K562 (cell line): Measurements from ENCODE around the gene PARD3B.

Source experiments
- MAFF ChIP-seq: IDR thresholded peaks from 2 replicates; pipeline ENCODE4 v1.6.1; 2012; ENCODE audit warnings: low read length, improper control_type of control experiment
- MXI1 ChIP-seq: IDR thresholded peaks from 2 replicates; pipeline ENCODE4 v1.6.1; 2011; ENCODE audit warnings: low read depth, mild to moderate bottlenecking, improper control_type of control experiment, low read length
- NCOA4 ChIP-seq: fragments of 450-650 bp; IDR thresholded peaks from 2 replicates; pipeline ENCODE4 v1.6.1; 2018; ENCODE audit warnings: mild to moderate bottlenecking; ENCODE audit not compliant: partially characterized antibody
- NFIC ChIP-seq: fragments of 450-650 bp; IDR thresholded peaks from 2 replicates; pipeline ENCODE4 v1.6.1; 2017; ENCODE audit warnings: mild to moderate bottlenecking, inconsistent platforms
- PCBP1 ChIP-seq: fragments of 200-400 bp; formaldehyde crosslinking; IDR thresholded peaks from 2 replicates; pipeline ENCODE4 v1.6.1; 2018; ENCODE audit warnings: mild to moderate bottlenecking, low read depth, low read length; ENCODE audit not compliant: poor library complexity, severe bottlenecking
- PCBP2 ChIP-seq: fragments of 200-400 bp; formaldehyde crosslinking; IDR thresholded peaks from 2 replicates; pipeline ENCODE4 v1.6.1; 2018; ENCODE audit warnings: low read length, low read depth, mild to moderate bottlenecking, moderate library complexity; ENCODE audit not compliant: poor library complexity, severe bottlenecking
- TF ChIP-seq, protein P1 (sequence below): fragments of 450-650 bp; formaldehyde crosslinking; IDR thresholded peaks from 2 replicates; pipeline ENCODE4 v1.4.0; 2020; ENCODE audit warnings: mild to moderate bottlenecking, mixed read lengths
- TF ChIP-seq, protein P2 (sequence below), 3 experiments: IDR thresholded peaks in 2 of 3; conservative IDR thresholded peaks in 1 of 3; 2 replicates each; pipeline ENCODE4 v1.5.1; 2011 to 2012; ENCODE audit warnings: low read length in 3 of 3, mild to moderate bottlenecking in 3 of 3, control low read depth in 2 of 3, improper control_type of control experiment in 1 of 3, inconsistent platforms in 1 of 3, low read depth in 1 of 3, mixed read lengths in 1 of 3, moderate library complexity in 1 of 3; ENCODE audit not compliant: insufficient read depth in 2 of 3
- TF ChIP-seq, protein P3 (sequence below): fragments of 450-650 bp; IDR thresholded peaks from one replicate; pipeline ENCODE4 v1.6.1; 2018; ENCODE audit warnings: mild to moderate bottlenecking, moderate library complexity; ENCODE audit not compliant: partially characterized antibody
- TF ChIP-seq, protein P4 (sequence below): sonication (generic); formaldehyde crosslinking; IDR thresholded peaks from 2 replicates; pipeline ENCODE4 v1.8.0; 2022; ENCODE audit warnings: mild to moderate bottlenecking, missing genetic modification reagents

DNA sequence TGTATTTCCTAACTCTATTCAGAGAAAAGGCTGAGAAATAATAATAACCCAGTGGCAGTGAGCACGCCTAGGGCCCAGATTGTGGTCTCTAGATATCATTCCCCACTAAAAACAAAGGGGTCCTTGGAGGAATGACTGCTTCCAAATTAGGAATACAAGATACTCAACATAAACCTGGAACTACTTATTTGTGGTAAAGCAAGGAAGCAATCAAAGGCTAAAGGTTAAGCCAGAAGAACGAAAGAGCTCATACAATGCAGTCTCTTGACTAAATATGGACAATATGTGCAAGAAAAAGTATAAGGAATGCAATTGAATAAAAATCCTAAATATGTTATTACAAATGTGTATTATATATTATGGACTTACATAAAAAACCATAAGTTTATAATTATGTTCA, 883.5 kb downstream of the PARD3B start:
- TF ChIP-seq, protein P1, sequence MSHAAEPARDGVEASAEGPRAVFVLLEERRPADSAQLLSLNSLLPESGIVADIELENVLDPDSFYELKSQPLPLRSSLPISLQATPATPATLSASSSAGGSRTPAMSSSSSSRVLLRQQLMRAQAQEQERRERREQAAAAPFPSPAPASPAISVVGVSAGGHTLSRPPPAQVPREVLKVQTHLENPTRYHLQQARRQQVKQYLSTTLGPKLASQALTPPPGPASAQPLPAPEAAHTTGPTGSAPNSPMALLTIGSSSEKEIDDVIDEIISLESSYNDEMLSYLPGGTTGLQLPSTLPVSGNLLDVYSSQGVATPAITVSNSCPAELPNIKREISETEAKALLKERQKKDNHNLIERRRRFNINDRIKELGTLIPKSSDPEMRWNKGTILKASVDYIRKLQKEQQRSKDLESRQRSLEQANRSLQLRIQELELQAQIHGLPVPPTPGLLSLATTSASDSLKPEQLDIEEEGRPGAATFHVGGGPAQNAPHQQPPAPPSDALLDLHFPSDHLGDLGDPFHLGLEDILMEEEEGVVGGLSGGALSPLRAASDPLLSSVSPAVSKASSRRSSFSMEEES = no peak
- TF ChIP-seq, protein P2, sequence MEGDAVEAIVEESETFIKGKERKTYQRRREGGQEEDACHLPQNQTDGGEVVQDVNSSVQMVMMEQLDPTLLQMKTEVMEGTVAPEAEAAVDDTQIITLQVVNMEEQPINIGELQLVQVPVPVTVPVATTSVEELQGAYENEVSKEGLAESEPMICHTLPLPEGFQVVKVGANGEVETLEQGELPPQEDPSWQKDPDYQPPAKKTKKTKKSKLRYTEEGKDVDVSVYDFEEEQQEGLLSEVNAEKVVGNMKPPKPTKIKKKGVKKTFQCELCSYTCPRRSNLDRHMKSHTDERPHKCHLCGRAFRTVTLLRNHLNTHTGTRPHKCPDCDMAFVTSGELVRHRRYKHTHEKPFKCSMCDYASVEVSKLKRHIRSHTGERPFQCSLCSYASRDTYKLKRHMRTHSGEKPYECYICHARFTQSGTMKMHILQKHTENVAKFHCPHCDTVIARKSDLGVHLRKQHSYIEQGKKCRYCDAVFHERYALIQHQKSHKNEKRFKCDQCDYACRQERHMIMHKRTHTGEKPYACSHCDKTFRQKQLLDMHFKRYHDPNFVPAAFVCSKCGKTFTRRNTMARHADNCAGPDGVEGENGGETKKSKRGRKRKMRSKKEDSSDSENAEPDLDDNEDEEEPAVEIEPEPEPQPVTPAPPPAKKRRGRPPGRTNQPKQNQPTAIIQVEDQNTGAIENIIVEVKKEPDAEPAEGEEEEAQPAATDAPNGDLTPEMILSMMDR (IDR thresholded peaks at IDR 0.05 in 2 of 3, conservative IDR thresholded peaks at IDR 0.05 in 1 of 3; ENCODE audit: insufficient read depth in 2 of 3, low read depth in 1 of 3, low read length in 3 of 3) = no peak
- TF ChIP-seq NCOA4 (no peak), MXI1 (no peak), PCBP1 (no peak), PCBP2 (no peak), MAFF (no peak), NFIC (no peak)
- TF ChIP-seq, protein P3, sequence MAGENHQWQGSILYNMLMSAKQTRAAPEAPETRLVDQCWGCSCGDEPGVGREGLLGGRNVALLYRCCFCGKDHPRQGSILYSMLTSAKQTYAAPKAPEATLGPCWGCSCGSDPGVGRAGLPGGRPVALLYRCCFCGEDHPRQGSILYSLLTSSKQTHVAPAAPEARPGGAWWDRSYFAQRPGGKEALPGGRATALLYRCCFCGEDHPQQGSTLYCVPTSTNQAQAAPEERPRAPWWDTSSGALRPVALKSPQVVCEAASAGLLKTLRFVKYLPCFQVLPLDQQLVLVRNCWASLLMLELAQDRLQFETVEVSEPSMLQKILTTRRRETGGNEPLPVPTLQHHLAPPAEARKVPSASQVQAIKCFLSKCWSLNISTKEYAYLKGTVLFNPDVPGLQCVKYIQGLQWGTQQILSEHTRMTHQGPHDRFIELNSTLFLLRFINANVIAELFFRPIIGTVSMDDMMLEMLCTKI = no peak
- TF ChIP-seq, protein P4, sequence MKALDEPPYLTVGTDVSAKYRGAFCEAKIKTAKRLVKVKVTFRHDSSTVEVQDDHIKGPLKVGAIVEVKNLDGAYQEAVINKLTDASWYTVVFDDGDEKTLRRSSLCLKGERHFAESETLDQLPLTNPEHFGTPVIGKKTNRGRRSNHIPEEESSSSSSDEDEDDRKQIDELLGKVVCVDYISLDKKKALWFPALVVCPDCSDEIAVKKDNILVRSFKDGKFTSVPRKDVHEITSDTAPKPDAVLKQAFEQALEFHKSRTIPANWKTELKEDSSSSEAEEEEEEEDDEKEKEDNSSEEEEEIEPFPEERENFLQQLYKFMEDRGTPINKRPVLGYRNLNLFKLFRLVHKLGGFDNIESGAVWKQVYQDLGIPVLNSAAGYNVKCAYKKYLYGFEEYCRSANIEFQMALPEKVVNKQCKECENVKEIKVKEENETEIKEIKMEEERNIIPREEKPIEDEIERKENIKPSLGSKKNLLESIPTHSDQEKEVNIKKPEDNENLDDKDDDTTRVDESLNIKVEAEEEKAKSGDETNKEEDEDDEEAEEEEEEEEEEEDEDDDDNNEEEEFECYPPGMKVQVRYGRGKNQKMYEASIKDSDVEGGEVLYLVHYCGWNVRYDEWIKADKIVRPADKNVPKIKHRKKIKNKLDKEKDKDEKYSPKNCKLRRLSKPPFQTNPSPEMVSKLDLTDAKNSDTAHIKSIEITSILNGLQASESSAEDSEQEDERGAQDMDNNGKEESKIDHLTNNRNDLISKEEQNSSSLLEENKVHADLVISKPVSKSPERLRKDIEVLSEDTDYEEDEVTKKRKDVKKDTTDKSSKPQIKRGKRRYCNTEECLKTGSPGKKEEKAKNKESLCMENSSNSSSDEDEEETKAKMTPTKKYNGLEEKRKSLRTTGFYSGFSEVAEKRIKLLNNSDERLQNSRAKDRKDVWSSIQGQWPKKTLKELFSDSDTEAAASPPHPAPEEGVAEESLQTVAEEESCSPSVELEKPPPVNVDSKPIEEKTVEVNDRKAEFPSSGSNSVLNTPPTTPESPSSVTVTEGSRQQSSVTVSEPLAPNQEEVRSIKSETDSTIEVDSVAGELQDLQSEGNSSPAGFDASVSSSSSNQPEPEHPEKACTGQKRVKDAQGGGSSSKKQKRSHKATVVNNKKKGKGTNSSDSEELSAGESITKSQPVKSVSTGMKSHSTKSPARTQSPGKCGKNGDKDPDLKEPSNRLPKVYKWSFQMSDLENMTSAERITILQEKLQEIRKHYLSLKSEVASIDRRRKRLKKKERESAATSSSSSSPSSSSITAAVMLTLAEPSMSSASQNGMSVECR (CRISPR knock-in tag) = no peak
